ENCODE results near the gene ETV2.
"Not testable (repeated sequence)": the region's sequence is repeated elsewhere in the genome, so short reads cannot be mapped to it uniquely, and the experiment has no call there.

Gene ETV2, protein sequence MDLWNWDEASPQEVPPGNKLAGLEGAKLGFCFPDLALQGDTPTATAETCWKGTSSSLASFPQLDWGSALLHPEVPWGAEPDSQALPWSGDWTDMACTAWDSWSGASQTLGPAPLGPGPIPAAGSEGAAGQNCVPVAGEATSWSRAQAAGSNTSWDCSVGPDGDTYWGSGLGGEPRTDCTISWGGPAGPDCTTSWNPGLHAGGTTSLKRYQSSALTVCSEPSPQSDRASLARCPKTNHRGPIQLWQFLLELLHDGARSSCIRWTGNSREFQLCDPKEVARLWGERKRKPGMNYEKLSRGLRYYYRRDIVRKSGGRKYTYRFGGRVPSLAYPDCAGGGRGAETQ

DNA sequence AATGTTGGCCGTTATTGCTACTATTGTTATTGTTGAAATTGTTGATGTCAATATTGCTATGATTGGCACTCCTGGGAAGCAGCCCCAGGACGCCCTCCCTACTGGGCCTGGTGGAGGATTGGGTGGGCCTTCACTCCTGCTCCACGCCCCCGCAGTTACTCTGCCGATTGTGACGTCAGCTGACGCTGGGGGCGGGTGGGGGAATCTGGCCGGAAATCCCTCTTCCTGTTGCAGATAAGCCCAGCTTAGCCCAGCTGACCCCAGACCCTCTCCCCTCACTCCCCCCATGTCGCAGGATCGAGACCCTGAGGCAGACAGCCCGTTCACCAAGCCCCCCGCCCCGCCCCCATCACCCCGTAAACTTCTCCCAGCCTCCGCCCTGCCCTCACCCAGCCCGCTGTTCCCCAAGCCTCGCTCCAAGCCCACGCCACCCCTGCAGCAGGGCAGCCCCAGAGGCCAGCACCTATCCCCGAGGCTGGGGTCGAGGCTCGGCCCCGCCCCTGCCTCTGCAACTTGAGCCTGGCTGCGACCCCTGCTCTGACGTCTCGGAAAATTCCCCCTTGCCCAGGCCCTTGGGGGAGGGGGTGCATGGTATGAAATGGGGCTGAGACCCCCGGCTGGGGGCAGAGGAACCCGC is at the start of gene ETV2:
ETV2 (plus strand) TSS at position 231 of the 637 bp plus-strand sequence. CDS start 716 bp downstream, outside the sequence.
- no peak for DNase-seq (ENCODE audit: low read depth, low spot score)

DNA sequence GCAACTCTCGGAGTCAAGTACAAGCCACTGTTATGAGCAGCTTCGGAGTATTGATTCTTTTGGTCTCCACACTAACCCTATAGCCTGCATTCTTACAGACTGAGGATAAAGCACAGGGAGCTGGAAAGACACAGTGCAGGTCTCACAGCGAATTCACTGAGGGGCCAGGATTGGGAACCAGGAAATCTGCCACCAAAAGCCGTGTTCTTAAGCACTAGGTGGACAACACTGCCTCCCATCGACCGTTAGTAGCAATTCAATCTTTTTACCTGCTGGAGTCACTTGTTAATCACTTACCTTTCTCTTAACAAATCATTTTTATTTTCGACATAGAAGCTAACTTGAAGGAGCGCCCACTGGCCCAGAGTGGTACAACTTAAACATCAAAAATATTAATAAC is 49.3 kb upstream of the ETV2 start:
- no peak for DNase-seq (ENCODE audit: low read depth, low spot score)

DNA sequence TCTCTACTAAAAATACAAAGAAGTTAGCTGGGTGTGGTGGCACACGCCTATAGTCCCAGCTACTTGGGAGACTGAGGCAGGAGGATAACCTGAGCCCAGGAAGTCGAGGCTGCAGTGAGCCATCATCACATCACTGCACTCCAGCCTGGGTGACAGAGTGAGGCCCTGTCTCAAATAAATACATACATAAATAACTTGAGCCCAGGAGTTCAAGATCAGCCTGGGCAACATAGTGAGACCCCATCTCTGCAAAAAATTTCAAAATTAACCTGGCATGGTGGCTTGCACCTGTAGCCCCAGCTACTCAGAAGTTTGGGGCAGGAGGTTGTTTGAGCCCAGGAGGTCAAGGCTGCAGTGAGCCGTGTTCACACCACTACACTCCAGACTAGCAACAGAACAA is 46.5 kb upstream of the ETV2 start:
- not testable (repeated sequence) for DNase-seq (ENCODE audit: low read depth, low spot score)

DNA sequence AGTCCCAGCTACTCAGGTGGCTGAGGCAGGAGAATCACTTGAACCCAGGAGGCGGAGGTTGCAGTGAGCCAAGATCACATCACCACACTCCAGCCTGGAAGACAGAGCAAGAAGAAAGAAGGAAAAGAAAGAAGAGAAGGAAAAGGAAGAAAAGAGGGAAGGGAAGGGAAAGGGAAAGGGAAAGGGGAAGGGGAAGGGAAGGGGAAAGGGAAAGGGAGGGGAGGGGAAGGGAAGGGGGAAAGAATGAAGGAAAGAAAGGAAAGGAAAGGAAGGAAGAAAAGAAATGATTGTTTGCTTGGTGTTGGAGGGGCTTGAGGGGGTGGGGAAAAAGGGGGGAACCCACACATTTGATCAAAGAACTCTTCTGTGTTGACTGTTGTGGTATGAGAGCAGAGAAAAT is 45.6 kb upstream of the ETV2 start:
- no peak for DNase-seq (ENCODE audit: low read depth, low spot score)

DNA sequence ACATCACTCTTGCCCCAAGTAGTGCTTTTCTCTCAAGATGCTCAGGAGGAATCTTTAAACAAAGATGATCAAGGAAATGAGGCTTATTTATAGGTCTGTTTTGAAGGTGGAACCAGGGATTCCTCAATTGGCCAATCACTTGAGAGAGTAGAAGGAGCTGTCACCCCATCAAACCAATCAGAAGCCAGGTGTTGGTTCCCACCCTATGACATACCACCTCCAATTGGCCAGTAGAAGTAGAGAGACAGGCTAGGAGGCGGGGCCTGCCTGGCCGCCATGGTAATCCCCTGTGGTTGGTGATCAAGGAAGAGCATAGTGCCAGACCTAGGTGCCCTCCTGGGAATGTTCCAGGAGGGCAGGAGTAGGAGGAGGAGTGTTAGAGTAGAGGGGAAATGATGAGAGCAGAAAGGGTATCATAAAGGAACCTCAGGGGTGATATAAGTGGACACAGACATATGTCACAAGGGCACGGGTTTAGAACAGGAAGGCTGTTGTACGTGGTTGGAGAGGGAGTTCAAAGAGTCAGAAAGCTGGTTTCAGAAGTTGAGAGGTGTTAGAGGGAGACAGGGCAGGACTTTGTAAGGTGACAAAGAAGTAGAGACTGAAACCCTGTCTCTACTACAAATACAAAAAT is 45.1 kb upstream of the ETV2 start:
- no peak for DNase-seq (ENCODE audit: low read depth, low spot score)

DNA sequence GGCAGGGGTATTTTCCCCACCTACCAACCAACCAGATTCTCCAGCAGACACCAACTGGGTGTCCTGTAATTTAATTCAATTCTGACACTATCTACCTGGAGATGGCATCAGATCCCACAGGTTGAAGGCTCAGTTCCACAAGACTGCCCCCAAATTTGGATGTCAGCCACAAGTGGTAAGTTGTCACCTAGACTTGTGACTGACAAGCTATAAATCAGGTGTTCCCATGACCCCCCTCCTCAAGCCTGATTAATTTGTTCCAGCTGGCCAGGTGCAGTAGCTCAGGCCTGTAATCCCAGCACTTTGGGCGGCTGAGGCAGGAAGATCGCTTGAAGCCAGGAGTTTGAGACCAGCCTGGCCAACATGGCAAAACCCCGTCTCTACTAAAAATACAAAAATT is 39.6 kb upstream of the ETV2 start:
- DNase-seq (ENCODE audit: low read depth, low spot score) = no peak

DNA sequence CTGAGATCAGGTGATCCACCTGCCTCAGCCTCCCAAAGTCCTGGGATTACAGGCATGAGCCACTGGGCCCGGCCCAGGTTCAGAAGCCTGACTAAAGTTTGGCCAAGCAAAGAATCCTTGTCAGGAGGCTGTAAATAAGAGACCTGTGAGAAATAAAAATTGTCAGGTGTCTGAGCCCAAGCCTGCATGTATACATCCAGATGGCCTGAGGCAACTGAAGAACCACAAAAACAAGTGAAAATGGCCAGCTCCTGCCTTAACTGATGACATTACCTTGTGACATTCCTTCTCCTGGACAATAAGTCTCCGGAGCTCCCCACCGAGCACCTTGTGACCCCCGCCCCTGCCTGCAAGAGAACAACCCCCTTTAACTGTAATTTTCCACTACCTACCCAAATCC is 37.1 kb upstream of the ETV2 start:
- not testable (repeated sequence) for DNase-seq (ENCODE audit: low read depth, low spot score)

DNA sequence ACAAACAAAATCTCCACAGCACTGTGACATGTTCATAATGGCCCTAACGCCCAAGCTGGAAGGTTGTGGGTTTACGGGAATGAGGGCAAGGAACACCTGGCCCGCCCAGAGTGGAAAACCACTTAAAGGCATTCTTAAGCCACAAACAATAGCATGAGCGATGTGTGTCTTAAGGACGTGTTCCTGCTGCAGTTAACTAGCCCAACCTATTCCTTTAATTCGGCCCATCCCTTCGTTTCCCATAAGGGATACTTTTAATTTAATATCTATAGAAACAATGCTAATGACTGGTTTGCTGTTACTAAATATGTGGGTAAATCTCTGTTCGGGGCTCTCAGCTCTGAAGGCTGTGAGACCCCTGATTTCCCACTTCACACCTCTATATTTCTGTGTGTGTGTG is 34.4 kb upstream of the ETV2 start:
- DNase-seq (ENCODE audit: low read depth, low spot score) = not testable (repeated sequence)

DNA sequence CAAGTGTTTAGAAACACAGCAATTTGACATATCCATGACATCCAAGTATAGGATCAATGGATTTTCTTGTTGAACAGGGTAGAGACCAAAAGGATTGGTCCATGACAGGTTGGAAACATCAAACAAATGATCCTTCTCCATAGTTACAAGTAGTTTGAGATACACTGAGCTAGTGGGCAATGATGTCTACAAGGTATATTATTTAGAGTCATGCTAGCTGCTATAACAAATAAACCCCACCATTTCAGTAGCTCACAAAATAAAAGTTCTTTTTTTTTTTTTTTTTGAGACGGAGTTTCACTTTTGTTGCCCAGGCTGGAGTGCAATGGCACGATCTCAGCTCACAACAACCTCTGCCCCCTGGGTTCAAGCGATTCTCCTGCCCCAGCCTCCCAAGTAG is 33.9 kb upstream of the ETV2 start:
- DNase-seq (ENCODE audit: low read depth, low spot score) = no peak

DNA sequence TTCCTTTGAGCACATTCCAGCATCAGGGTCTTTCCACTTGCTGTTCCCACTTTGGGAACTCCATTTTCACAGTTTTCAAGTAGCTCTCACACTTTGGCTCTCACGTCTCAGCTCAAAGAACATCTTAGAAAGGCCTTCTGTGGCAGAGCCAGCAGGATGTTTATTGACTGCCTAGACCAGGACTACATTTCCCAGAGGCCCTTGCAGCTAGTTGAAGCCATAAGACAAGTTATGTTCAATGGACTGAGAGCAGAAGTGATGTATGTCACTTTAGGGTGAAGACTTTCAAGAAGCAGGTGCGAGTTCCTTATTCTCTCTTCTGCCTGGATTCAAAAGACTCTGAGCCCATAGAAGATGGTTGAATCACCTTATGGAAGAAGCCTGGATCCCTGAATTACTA is 33.3 kb upstream of the ETV2 start:
- no peak for DNase-seq (ENCODE audit: low read depth, low spot score)

DNA sequence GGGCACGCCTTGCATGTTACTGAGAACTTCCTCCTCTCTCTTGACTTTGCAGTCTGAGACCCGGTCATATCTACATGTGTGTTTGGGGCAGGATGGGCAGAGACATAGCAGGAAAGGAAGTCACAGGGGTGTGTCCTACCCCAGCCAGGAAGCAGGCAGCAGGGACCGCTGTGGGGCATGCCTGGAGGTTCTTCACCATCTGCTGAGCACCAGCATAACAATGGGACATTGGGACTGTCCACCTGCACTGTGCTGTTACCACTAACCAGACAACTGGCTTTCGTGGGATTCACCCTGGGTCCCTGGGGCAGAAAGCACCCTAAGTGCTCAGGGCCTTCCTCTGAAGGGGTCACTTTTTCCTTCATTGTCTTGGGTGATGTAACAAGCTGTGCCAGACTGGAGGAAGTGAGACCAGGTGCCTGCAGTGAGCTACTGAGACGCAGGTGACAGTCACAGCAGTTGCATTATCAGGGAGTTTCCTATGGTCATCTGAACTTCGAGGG is 31.6 kb upstream of the ETV2 start:
- no peak for DNase-seq (ENCODE audit: low read depth, low spot score)

DNA sequence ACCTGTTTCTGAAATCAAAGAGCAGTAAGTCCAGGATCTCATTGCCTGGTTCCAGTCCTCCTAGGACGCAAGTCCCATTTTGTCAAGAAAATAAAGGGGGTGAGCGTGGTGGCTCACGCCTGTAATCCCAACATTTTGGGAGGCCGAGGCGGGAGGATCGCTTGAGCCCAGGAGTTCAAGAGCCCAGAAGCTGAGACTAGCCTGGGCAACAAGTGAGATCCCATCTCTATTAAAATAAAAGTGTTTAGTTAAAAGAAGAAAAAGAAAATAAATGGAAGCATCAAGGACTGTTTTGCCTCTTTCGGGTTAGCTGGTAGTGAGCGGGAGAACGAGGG is 29.4 kb upstream of the ETV2 start:
- no peak for DNase-seq (ENCODE audit: low read depth, low spot score)

DNA sequence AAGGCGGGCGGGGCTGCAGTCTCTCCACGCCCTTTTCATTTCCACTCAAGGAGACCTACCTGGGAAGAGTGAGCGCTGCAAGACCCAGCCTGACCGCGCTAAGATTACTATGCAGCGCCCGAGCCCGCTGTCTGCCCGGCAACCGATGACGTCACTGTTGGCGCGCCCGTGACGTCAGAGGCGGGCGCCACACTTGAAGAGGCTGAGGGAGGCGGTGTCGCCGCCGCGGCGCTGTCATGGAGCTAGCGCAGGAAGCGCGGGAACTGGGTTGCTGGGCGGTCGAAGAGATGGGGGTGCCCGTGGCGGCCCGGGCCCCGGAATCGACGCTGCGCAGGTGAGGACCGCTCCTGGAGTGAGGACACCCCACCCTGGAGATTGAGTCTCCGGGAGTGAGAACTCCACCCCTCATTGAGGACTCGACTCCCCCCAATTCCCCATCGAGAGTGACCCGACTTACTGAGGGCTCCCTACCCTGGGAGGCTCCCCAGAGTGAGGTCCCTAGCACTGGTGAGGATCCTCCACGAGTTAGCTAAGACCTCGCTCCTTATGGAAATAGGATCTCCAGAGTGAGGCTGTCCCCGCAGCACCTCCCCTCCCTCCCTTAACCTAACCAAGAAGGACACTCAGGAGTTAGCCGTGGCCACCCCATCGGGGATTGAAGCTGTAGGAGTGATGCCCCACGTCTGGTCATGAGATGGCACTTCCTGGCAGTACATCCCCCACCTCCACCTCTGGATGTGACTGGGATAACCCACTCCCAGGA is 28.8 kb upstream of the ETV2 start, which contains the start of gene HAUS5:
HAUS5 (plus strand) TSS at position 177 of the 763 bp plus-strand sequence; CDS start at position 237, 60 bp downstream.
- DNase-seq (ENCODE audit: low read depth, low spot score) = peak; percentile 92

DNA sequence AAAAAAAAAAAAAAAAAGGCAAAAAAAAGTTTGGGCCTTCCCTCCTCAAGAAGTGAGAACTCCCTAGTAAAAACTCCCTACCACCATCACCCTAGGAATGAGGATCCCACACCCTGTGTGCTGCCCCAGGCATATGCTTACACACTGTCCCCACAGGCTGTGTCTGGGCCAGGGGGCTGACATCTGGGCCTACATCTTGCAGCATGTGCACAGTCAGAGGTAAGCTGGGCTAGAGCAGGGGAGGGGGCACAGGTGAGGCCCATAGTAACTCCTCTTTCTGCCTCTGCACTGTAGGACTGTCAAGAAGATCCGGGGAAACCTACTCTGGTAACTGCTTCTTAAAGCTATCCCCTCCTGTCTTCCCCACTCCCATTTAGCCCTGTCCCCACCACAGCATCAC is 28.0 kb upstream of the ETV2 start:
- DNase-seq (ENCODE audit: low read depth, low spot score) = no peak

DNA sequence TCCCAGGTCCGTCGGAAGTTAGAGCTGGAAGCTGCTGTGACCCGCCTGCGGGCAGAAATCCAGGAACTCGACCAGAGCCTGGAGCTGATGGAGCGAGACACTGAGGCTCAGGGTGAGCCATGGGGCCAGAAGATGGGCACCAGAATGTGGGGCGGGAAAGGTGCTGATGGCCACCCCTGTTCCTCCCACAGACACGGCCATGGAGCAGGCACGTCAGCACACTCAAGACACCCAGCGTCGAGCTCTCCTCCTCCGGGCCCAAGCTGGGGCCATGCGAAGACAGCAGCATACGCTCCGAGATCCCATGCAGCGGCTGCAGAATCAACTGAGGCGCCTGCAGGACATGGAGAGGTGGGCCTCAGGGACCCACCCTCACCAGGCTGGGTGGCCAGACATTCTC is 26.5 kb upstream of the ETV2 start:
- no peak for DNase-seq (ENCODE audit: low read depth, low spot score)

DNA sequence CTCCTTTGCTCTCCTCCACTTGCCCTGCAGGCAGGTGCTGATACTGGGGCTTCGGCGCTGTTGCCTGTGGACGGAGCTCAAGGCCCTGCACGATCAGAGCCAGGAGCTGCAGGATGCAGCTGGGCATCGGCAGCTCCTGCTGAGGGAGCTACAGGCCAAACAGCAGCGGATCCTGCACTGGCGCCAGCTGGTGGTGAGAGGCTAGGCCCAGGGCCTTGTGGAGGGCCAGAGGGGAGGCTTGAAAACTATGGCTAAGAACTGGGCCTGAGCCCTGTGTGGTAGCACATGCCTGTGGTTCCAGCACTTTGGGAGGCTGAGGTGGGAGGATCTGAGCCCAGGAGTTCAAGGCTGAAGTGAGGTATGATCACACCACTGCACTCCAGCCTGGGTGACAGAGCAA is 22.7 kb upstream of the ETV2 start:
- no peak for DNase-seq (ENCODE audit: low read depth, low spot score)

DNA sequence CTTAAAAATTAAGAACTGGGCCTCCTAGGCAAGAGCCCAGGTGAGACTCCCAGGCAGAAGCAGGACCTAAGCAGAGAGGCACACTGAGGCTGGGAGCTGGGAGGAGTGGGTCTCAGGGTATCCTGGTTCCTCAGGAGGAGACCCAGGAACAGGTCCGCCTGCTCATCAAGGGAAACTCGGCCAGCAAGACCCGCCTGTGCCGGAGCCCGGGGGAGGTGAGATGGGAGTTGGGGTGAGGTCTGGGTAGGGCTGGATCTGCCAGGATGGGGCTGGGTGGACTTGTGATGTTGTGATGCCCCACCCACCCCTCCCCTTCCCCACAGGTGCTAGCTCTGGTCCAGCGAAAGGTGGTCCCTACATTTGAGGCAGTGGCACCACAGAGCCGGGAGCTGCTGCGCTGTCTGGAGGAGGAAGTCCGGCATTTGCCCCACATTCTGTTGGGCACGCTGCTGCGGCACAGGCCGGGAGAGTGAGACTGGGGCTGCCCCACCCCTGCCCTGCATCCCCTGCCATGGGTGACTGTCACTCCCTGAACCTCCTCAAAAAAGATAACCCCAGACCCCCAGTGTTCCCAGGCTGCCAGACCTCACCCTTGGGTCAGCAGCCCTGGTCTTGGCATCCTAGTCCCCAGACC is 22.1 kb upstream of the ETV2 start:
- DNase-seq (ENCODE audit: low read depth, low spot score) = no peak

DNA sequence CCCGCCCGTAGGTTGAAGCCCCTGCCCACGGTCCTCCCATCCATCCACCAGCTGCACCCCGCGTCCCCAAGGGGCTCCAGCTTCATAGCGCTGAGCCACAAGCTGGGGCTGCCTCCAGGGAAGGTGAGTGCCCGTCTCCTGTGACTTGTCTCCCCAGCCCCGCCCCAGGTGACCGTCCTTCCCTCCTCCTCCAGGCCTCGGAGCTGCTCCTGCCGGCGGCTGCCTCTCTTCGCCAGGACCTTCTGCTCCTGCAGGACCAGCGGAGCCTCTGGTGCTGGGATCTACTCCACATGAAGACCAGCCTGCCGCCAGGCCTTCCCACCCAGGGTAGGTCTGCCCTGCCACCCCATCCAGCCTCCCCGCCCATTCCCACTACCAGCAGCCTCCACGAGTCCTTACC is 21.5 kb upstream of the ETV2 start:
- no peak for DNase-seq (ENCODE audit: low read depth, low spot score)

DNA sequence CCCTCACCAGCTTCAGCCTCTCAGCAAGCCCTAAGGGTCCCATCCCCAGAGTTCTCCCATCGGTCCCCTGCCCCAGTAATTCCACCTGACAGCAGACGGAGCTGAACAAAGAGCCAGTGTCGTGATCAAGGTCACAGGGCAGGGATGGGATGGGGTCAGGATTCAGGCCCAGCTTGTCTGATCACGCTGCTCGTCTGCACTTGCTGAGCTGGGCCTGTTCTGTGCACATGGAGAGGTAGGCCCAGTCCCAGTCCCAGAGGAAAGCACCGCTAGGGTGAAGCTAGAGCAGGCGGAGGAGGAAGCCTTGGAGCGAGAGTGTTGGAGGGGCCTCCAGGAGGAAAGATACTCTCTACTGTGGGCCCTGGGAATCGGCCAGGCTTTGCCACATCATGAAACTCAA is 19.8 kb upstream of the ETV2 start:
- DNase-seq (ENCODE audit: low read depth, low spot score) = no peak

DNA sequence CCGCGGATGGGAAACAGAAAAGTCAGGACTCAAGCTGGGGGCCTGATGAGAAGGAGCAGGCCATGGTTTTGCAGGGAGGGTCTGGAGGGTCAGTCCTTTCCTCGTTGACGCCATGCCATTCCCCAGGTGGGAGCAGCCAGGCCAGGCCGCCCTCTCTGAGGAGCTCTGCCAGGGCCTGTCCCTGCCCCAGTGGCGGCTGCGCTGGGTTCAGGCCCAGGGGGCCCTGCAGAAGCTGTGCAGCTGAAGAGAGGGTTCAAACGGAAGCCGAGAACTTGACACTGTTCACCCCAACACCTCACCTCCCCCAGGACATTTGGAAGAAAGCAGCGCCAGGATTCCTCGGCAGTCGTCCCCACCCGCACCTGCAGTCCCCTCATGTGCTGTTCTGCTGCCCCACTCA is 18.8 kb upstream of the ETV2 start:
- no peak for DNase-seq (ENCODE audit: low read depth, low spot score)

DNA sequence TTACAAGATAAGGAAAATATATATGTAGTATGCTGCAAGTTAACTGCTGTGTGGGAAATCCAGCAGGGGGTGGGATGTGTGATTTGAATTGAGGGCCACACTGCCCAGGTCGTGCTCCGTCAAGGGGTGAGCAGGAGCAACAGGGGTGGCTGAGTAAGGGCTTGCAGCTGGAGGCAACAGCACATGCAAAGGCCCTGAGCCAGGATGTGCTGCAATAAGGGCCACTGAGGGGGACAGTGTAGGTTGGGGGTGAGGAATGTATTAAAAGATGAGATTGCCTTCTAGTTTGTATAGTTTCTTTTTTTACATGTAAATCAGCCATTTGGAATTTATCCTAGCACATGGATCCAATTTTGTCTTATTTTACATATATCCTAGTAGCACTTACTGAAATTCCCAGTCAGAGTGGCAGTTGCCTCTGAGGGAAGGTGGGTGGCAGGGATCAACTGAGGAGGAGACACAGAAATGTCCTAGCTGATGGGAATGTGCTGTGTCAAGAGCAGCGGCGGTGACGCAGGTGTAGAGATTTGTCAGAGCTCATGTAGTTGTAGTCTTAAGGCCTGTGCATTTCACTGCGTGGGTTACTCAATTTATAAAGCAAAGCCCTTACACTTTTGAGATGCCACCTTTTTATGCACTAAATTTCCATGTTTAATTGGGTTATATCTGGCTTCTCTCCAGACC is 18.1 kb upstream of the ETV2 start:
- no peak for DNase-seq (ENCODE audit: low read depth, low spot score)
